WTC11 (cell line): ENCODE results near the gene SINHCAF. TPM values are rescaled to one million over a fixed set of nuclear protein-coding genes. Genes with fewer than 3 reads are reported as not detected.

Experiments
- ATAC-seq: fragments of 200-7000 bp; cut with Tn5 transposase; 2 replicates; pipeline ENCODE4 v1.10.0; 2021; ENCODE audit warnings: mild to moderate bottlenecking, moderate library complexity
- CTCF ChIA-PET: fragments of 300-600 bp; sonication (Branson Sonifier 250); formaldehyde crosslinking; loops from one replicate; lab custom pipeline; 2021; ENCODE audit warnings: antibody characterized with exemption; lab: Charles Lee
- POLR2A ChIA-PET: fragments of 350-600 bp; sonication (Branson Sonifier 250); formaldehyde crosslinking; loops from one replicate; lab custom pipeline; 2021; ENCODE audit warnings: antibody characterized with exemption; lab: Charles Lee
- DNase-seq: peaks from one replicate; pipeline ENCODE4 v3.0.0; 2021; ENCODE audit warnings: low spot score
- H3K27ac Mint-ChIP-seq: 2 replicates; pipeline ENCODE4 v1.8.0; 2021; ENCODE audit warnings: mixed read lengths
- H3K27me3 Mint-ChIP-seq: 2 replicates; pipeline ENCODE4 v1.8.0; 2021; ENCODE audit warnings: low read depth, mild to moderate bottlenecking, moderate library complexity, mixed read lengths
- H3K36me3 Mint-ChIP-seq: 2 replicates; pipeline ENCODE4 v1.8.0; 2021; ENCODE audit warnings: mixed read lengths
- H3K4me1 Mint-ChIP-seq: 2 replicates; pipeline ENCODE4 v1.8.0; 2022; ENCODE audit warnings: mixed read lengths
- H3K4me3 Mint-ChIP-seq: 2 replicates; pipeline ENCODE4 v1.8.0; 2021; ENCODE audit warnings: mild to moderate bottlenecking, moderate library complexity, mixed read lengths
- H3K9me3 Mint-ChIP-seq: 2 replicates; pipeline ENCODE4 v1.8.0; 2021; ENCODE audit warnings: mixed read lengths
- AFF4 ChIP-seq: sonication (generic); formaldehyde crosslinking; IDR thresholded peaks from 2 replicates; pipeline ENCODE4 v1.8.1; 2023; ENCODE audit warnings: mild to moderate bottlenecking, missing genetic modification reagents, borderline replicate concordance
- ATF1 ChIP-seq: sonication (generic); formaldehyde crosslinking; IDR thresholded peaks from 2 replicates; pipeline ENCODE4 v1.8.1; 2023; ENCODE audit warnings: mild to moderate bottlenecking, moderate library complexity, missing genetic modification reagents
- CDX4 ChIP-seq: fragments of 250-450 bp; sonication (Bioruptor Pico); IDR thresholded peaks from 2 replicates; pipeline ENCODE4 v1.9.0; 2021; ENCODE audit warnings: moderate library complexity, mild to moderate bottlenecking, inconsistent platforms, borderline replicate concordance
- FOXP4 ChIP-seq: sonication (generic); formaldehyde crosslinking; IDR thresholded peaks from 2 replicates; pipeline ENCODE4 v1.8.0; 2022; ENCODE audit warnings: mild to moderate bottlenecking, missing genetic modification reagents
- KAT7 ChIP-seq: sonication (generic); formaldehyde crosslinking; IDR thresholded peaks from 2 replicates; pipeline ENCODE4 v1.8.1; 2023; ENCODE audit warnings: missing genetic modification reagents, mild to moderate bottlenecking, borderline replicate concordance
- MAX ChIP-seq: sonication (generic); formaldehyde crosslinking; IDR thresholded peaks from 2 replicates; pipeline ENCODE4 v1.8.0; 2022; ENCODE audit warnings: mild to moderate bottlenecking, missing genetic modification reagents
- NFATC4 ChIP-seq: fragments of 250-450 bp; sonication (Bioruptor Pico); IDR thresholded peaks from 2 replicates; pipeline ENCODE4 v1.9.0; 2021; ENCODE audit warnings: mild to moderate bottlenecking
- SMAD3 ChIP-seq: sonication (generic); formaldehyde crosslinking; IDR thresholded peaks from 2 replicates; pipeline ENCODE4 v1.8.0; 2022; ENCODE audit warnings: missing genetic modification reagents, mild to moderate bottlenecking, borderline replicate concordance
- TP53 ChIP-seq: sonication (generic); formaldehyde crosslinking; IDR thresholded peaks from 2 replicates; pipeline ENCODE4 v1.8.1; 2023; ENCODE audit warnings: mild to moderate bottlenecking, missing genetic modification reagents
- ZNF416 ChIP-seq: fragments of 250-450 bp; sonication (Bioruptor Pico); IDR thresholded peaks from 2 replicates; pipeline ENCODE4 v1.9.0; 2021; ENCODE audit warnings: mild to moderate bottlenecking, inconsistent platforms
- ZNF425 ChIP-seq: fragments of 250-450 bp; sonication (Bioruptor Pico); conservative IDR thresholded peaks from 2 replicates; pipeline ENCODE4 v1.9.0; 2021; ENCODE audit warnings: mild to moderate bottlenecking
- ZNF532 ChIP-seq: fragments of 250-450 bp; sonication (Bioruptor Pico); IDR thresholded peaks from 2 replicates; pipeline ENCODE4 v1.9.0; 2021; ENCODE audit warnings: mild to moderate bottlenecking, borderline replicate concordance
- total RNA-seq: library from RNA; stranded (reverse); gene quantifications from 3 replicates; pipeline ENCODE4 v1.2.3, GENCODE V29; 2021

The SINHCAF gene
- total RNA-seq, 1 experiment from 2014 or later: 407 TPM

- TF ChIP-seq ZNF532 (peak; percentile 48; the same call in 1 of the 2 replicates), ZNF416 (0 out of 2 replicates have a peak, but pooled peaks have one; percentile 16)
Observed at GRCh38 chr12:31325524-31325875, 450 bp downstream of the SINHCAF start (continued).

GRCh38 chr12:31324845-31325523, 966 bp downstream of the SINHCAF start:
- ChIA-PET CTCF (no interaction called here), POLR2A (interaction anchor here (1.2 to 2.7 kb wide), 7 partner anchors 38 to 78 kb away, joined by 3 to 53 read pairs (median 24); no protein-coding TSS in a partner anchor)
- peak overlapping the region; percentile 82 for H3K27ac Mint-ChIP-seq
- peaks cover 40% of the 10 kb centered on the region for H3K4me1 Mint-ChIP-seq
- no peaks in the 10 kb centered on the region for H3K9me3 Mint-ChIP-seq
- ATAC-seq (no peak), DNase-seq (peak; percentile 31)
- TF ChIP-seq ZNF416: 0 out of 2 replicates have a peak, but pooled peaks have one; percentile 10
- 0 out of 2 replicates have a peak, but pooled peaks have one; percentile 67 for TF ChIP-seq SMAD3 (CRISPR knock-in tag)
- peak; percentile 33; the same call in 1 of the 2 replicates for TF ChIP-seq KAT7 (CRISPR knock-in tag)
- TF ChIP-seq NFATC4 (CRISPR knock-in tag): 0 out of 2 replicates have a peak, but pooled peaks have one; percentile 56
- TF ChIP-seq AFF4 (CRISPR knock-in tag): 0 out of 2 replicates have a peak, but pooled peaks have one; percentile 29
- TF ChIP-seq CDX4 (CRISPR knock-in tag): no peak
- TF ChIP-seq FOXP4 (CRISPR knock-in tag): 0 out of 2 replicates have a peak, but pooled peaks have one; percentile 43
- no peak for TF ChIP-seq ZNF425 (CRISPR knock-in tag)
- peak; percentile 27; the same call in 1 of the 2 replicates for TF ChIP-seq TP53
- 0 out of 2 replicates have a peak, but pooled peaks have one; percentile 50 for TF ChIP-seq ATF1
- peak; percentile 37 for TF ChIP-seq MAX (CRISPR knock-in tag)
- peaks cover 9% of the 10 kb centered on the region for H3K36me3 Mint-ChIP-seq
- no peaks in the 10 kb centered on the region for H3K27me3 Mint-ChIP-seq
- H3K4me3 Mint-ChIP-seq: peak overlapping the region; percentile 99
